ENCODE results near the gene SOAT1.
"Not testable (repeated sequence)": the region's sequence is repeated elsewhere in the genome, so short reads cannot be mapped to it uniquely, and the experiment has no call there.

Gene SOAT1

GRCh38 chr1:179365342-179366092 is 71.9 kb downstream of the SOAT1 start, which contains the start of gene AXDND1:
Gene AXDND1 (plus strand): TSS chr1:179365971. CDS start chr1:179366510, 539 bp downstream.
- DNase-seq = peak; percentile 81

GRCh38 chr1:179366093-179366800 is 72.7 kb downstream of the SOAT1 start:
- no peak for DNase-seq

GRCh38 chr1:179369751-179370341 is 76.2 kb downstream of the SOAT1 start:
- no peak for DNase-seq

GRCh38 chr1:179372160-179372559 is 78.6 kb downstream of the SOAT1 start:
- no peak for DNase-seq

GRCh38 chr1:179376223-179376622 is 82.6 kb downstream of the SOAT1 start:
- DNase-seq = no peak

- DNase-seq = no peak
Observed at GRCh38 chr1:179380299-179380698, 86.7 kb downstream of the SOAT1 start.

GRCh38 chr1:179384027-179384426 is 90.4 kb downstream of the SOAT1 start:
- DNase-seq = no peak

- DNase-seq = no peak
Observed at GRCh38 chr1:179385510-179385909, 91.9 kb downstream of the SOAT1 start.

- no peak for DNase-seq
Observed at GRCh38 chr1:179393721-179394120, 100.1 kb downstream of the SOAT1 start.

- DNase-seq = not testable (repeated sequence)
Observed at GRCh38 chr1:179399399-179399798, 105.8 kb downstream of the SOAT1 start.

All from activated effector memory CD4-positive, alpha-beta T cell treated with Interleukin-2 at 50 U/mL for 16 hours (primary cell).